Measurements from ENCODE around the gene WNT5B. TPM values are rescaled to one million over a fixed set of nuclear protein-coding genes. Genes with fewer than 3 reads are reported as not detected.
A peak's percentile ranks its signal among the peaks of the same experiment; 100 is the strongest.

Gene WNT5B
- total and polyA plus RNA-seq, 2 donors (not counting 1 experiment from before 2014, with no cell fraction given), result 0.33 to 0.57 TPM

- Histone ChIP-seq H3K27ac (ENCODE audit: low read length in 2 of 2) (no peak overlapping the region), H3K36me3 (replicated peaks in 1 of 2; ENCODE audit: control extremely low read depth in 1 of 2, control insufficient read depth in 1 of 2, extremely low read depth in 1 of 2, insufficient read depth in 2 of 2, low read length in 1 of 2) (peaks cover 2 to 3% of the 10 kb centered on the region in 2 experiments), H2AFZ (ENCODE audit: insufficient read depth, low read depth, low read length, poor library complexity, severe bottlenecking) (no peak overlapping the region), H3K4me2 (replicated peaks; ENCODE audit: low read depth, low read length, poor library complexity, severe bottlenecking) (no peak overlapping the region), H3K27me3 (replicated peaks in 1 of 4; ENCODE audit: control extremely low read depth in 1 of 4, control insufficient read depth in 3 of 4, insufficient read depth in 4 of 4, low read length in 3 of 4) (no peaks in the 10 kb centered on the region), H3K9me3 (ENCODE audit: control extremely low read depth in 1 of 3, control insufficient read depth in 2 of 3, insufficient read depth in 1 of 3, low read length in 2 of 3) (no peaks in the 10 kb centered on the region), H3K79me2 (ENCODE audit: control insufficient read depth, insufficient read depth, low read length) (peaks cover 49% of the 10 kb centered on the region), H3K9ac (ENCODE audit: low read length) (no peak overlapping the region), H3K4me3 (ENCODE audit: control extremely low read depth in 1 of 5, extremely low read depth in 1 of 5, insufficient read depth in 1 of 5, low read depth in 2 of 5, low read length in 4 of 5) (no peak overlapping the region), H4K20me1 (ENCODE audit: control insufficient read depth, insufficient read depth, low read length, poor library complexity, severe bottlenecking) (peaks cover 43% of the 10 kb centered on the region), H3K4me1 (ENCODE audit: control insufficient read depth in 2 of 2, insufficient read depth in 2 of 2, low read length in 2 of 2) (peaks cover 31 to 33% of the 10 kb centered on the region in 2 donors)
- H3K27me3 Mint-ChIP-seq, result no peaks in the 10 kb centered on the region
- no peaks in the 10 kb centered on the region for H3K9me3 Mint-ChIP-seq (ENCODE audit: insufficient read depth)
- POLR2A ChIA-PET, result interaction anchor here (0.6 kb wide), 1 partner anchor 1268 kb away, joined by 5 read pairs; no protein-coding TSS in a partner anchor
- no peak for ATAC-seq (ENCODE audit: low read depth)
- CTCF ChIA-PET, result interaction anchor here (0.7 to 5.6 kb wide), 4 partner anchors 13 to 471 kb away, joined by 3 to 54 read pairs (median 8); no protein-coding TSS in a partner anchor
- no peak for TF ChIP-seq CTCF (IDR thresholded peaks at IDR 0.05)
- no peak for TF ChIP-seq EZH2 (IDR thresholded peaks at IDR 0.05; ENCODE audit: borderline replicate concordance, insufficient read depth, low read depth, low read length, poor library complexity, severe bottlenecking)
- H3K4me3 Mint-ChIP-seq, result no peak overlapping the region
- H3K4me1 Mint-ChIP-seq, result peaks cover 55% of the 10 kb centered on the region
- H3K27ac Mint-ChIP-seq, result no peak overlapping the region
- intact Hi-C loops (cut with micrococcal nuclease), result no loop called here
- 85% methylated on average over 2 of the region's 3 CpGs for WGBS (ENCODE audit: insufficient coverage)
- DNase-seq, result no peak
Observed at GRCh38 chr12:1588575-1588947, 40.5 kb upstream of the WNT5B start.

GRCh38 chr12:1590221-1590979, 38.6 kb upstream of the WNT5B start:
- POLR2A ChIA-PET, result no interaction called here
- CTCF ChIA-PET, result interaction anchor here (0.6 to 5.6 kb wide), 4 partner anchors 9 to 472 kb away, joined by 3 to 54 read pairs (median 5); no protein-coding TSS in a partner anchor
- Histone ChIP-seq H3K36me3 (replicated peaks in 1 of 2; ENCODE audit: control extremely low read depth in 1 of 2, control insufficient read depth in 1 of 2, extremely low read depth in 1 of 2, insufficient read depth in 2 of 2, low read length in 1 of 2) (peaks cover 2 to 3% of the 10 kb centered on the region in 2 experiments), H3K27ac (ENCODE audit: low read length in 2 of 2) (no peak overlapping the region), H3K27me3 (replicated peaks in 1 of 4; ENCODE audit: control extremely low read depth in 1 of 4, control insufficient read depth in 3 of 4, insufficient read depth in 4 of 4, low read length in 3 of 4) (no peaks in the 10 kb centered on the region), H3K9me3 (ENCODE audit: control extremely low read depth in 1 of 3, control insufficient read depth in 2 of 3, insufficient read depth in 1 of 3, low read length in 2 of 3) (no peaks in the 10 kb centered on the region), H3K79me2 (ENCODE audit: control insufficient read depth, insufficient read depth, low read length) (peaks cover 46% of the 10 kb centered on the region), H3K4me3 (ENCODE audit: control extremely low read depth in 1 of 5, extremely low read depth in 1 of 5, insufficient read depth in 1 of 5, low read depth in 2 of 5, low read length in 4 of 5) (no peak overlapping the region), H3K9ac (ENCODE audit: low read length) (no peak overlapping the region), H4K20me1 (ENCODE audit: control insufficient read depth, insufficient read depth, low read length, poor library complexity, severe bottlenecking) (peaks cover 45% of the 10 kb centered on the region), H3K4me2 (replicated peaks; ENCODE audit: low read depth, low read length, poor library complexity, severe bottlenecking) (peak overlapping the region; percentile 85), H2AFZ (ENCODE audit: insufficient read depth, low read depth, low read length, poor library complexity, severe bottlenecking) (no peak overlapping the region), H3K4me1 (ENCODE audit: control insufficient read depth in 2 of 2, insufficient read depth in 2 of 2, low read length in 2 of 2) (peaks cover 34 to 38% of the 10 kb centered on the region in 2 donors)
- 80% methylated on average over 8 of the region's 12 CpGs for WGBS (ENCODE audit: insufficient coverage)
- intact Hi-C loops (cut with micrococcal nuclease), result loop anchor here (5.0 kb wide), 4 partner anchors 58 to 1203 kb away; partner anchors contain the start of genes ADIPOR2, CCDC77 and KDM5A
- no peak for ATAC-seq (ENCODE audit: low read depth)
- Mint-ChIP-seq H3K4me3 (peak overlapping the region; percentile 71), H3K27ac (no peak overlapping the region), H3K9me3 (ENCODE audit: insufficient read depth) (no peaks in the 10 kb centered on the region), H3K4me1 (peaks cover 60% of the 10 kb centered on the region), H3K27me3 (no peaks in the 10 kb centered on the region)
- no peak for TF ChIP-seq CTCF (IDR thresholded peaks at IDR 0.05)
- no peak for TF ChIP-seq EZH2 (IDR thresholded peaks at IDR 0.05; ENCODE audit: borderline replicate concordance, insufficient read depth, low read depth, low read length, poor library complexity, severe bottlenecking)
- DNase-seq, result no peak
